Measurements from ENCODE around the gene NFE2L2.

DNA sequence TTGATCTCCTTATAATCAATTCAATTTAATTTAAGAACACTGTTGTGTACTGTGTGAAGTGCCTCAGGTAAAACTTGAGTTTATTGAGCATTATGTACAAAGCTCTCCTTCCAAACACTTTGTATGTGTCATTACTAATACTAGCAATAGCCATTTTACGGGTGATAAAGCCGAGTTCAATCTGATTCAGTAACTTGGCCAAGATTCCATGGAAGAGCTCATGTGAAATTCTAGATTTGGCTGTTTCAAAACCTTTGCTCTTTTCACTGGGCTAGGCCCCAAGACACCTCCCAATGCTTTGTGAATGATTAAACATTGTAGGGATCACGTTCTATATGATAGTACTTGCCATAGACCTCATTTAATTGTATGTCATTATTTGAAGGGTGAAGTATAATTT lies 8.9 kb upstream of the NFE2L2 start:
- TF ChIP-seq POLR2A (IDR thresholded peaks at IDR 0.05; ENCODE audit: low read length) (no peak), GATA1 (IDR thresholded peaks at IDR 0.05; ENCODE audit: low read depth, low read length) (no peak)

Measured in erythroblast (primary cell).